Measurements from ENCODE around the gene CERKL.

GRCh38 chr2:181523756-181524155 is 133.1 kb downstream of the CERKL start:
- TF ChIP-seq RFX1 (IDR thresholded peaks at IDR 0.05) (no peak), NONO (IDR thresholded peaks at IDR 0.05; ENCODE audit: low read depth in 2 of 2, low read length in 1 of 2) (no peak)

All from K562 (cell line).